GM18499 (cell line): ENCODE measurements around the gene KLHL33.
A peak's percentile ranks its signal among the peaks of the same experiment; 100 is the strongest.

ENCODE experiments used
- ATAC-seq: cut with Tn5 transposase; IDR thresholded peaks from one replicate; pipeline ENCODE4 v1.9.1; 2021; ENCODE audit warnings: moderate number of reproducible peaks; ENCODE audit not compliant: insufficient read depth, unreplicated experiment

KLHL33 gene

GRCh38 chr14:20435582-20436362 lies at the start of gene KLHL33:
TSS of gene KLHL33 (minus strand) at chr14:20436166. CDS start at chr14:20435811, 355 bp downstream.
- no peak for ATAC-seq

GRCh38 chr14:20482382-20482781 lies 46.4 kb upstream of the KLHL33 start:
- ATAC-seq = no peak

GRCh38 chr14:20478894-20479293 lies 42.9 kb upstream of the KLHL33 start:
- no peak for ATAC-seq

GRCh38 chr14:20477211-20477876 lies 41.4 kb upstream of the KLHL33 start:
- ATAC-seq = no peak

GRCh38 chr14:20476776-20477175 lies 40.8 kb upstream of the KLHL33 start:
- no peak for ATAC-seq

- no peak for ATAC-seq
Observed at GRCh38 chr14:20472536-20473169, 36.7 kb upstream of the KLHL33 start.

- ATAC-seq = no peak
Observed at GRCh38 chr14:20470603-20470901, 34.6 kb upstream of the KLHL33 start.

GRCh38 chr14:20469890-20470602 lies 34.1 kb upstream of the KLHL33 start:
- no peak for ATAC-seq

- peak; percentile 89 for ATAC-seq
Observed at GRCh38 chr14:20469242-20469889, 33.4 kb upstream of the KLHL33 start, which contains the start of gene PNP. TSS of gene PNP (plus strand) at chr14:20469406. CDS start at chr14:20469525, 119 bp downstream.

- ATAC-seq = no peak
Observed at GRCh38 chr14:20468764-20469241, 32.8 kb upstream of the KLHL33 start.

GRCh38 chr14:20461225-20462141 lies 25.5 kb upstream of the KLHL33 start, which contains the start of gene PIP4P1:
TSS of gene PIP4P1 (minus strand) at chr14:20461434. CDS start at chr14:20461325, 109 bp downstream.
- peak; percentile 90 for ATAC-seq

GRCh38 chr14:20460458-20461224 lies 24.7 kb upstream of the KLHL33 start:
- ATAC-seq = no peak

GRCh38 chr14:20458031-20458789 lies 22.2 kb upstream of the KLHL33 start:
- no peak for ATAC-seq

GRCh38 chr14:20456971-20457370 lies 21.0 kb upstream of the KLHL33 start:
- no peak for ATAC-seq

GRCh38 chr14:20455355-20456300 lies 19.7 kb upstream of the KLHL33 start:
- ATAC-seq = peak; percentile 33
